TTC549 (cell line): Measurements from ENCODE around the gene CTNNA3.

ENCODE experiments used
- FAIRE-seq: peaks from 2 replicates; lab custom pipeline; 2012; peaks lifted over from hg19 to GRCh38; lab: Jason Lieb, UNC

Gene CTNNA3

GRCh38 chr10:67665491-67665890 lies 30.5 kb downstream of the CTNNA3 start:
- FAIRE-seq: no peak

- FAIRE-seq: no peak
Measured at GRCh38 chr10:67664942-67665341, 31.1 kb downstream of the CTNNA3 start.

GRCh38 chr10:67663449-67664087 lies 32.4 kb downstream of the CTNNA3 start:
- FAIRE-seq: no peak

- FAIRE-seq: no peak
Measured at GRCh38 chr10:67662415-67662814, 33.6 kb downstream of the CTNNA3 start.

- no peak for FAIRE-seq
Measured at GRCh38 chr10:67659497-67659896, 36.5 kb downstream of the CTNNA3 start.

- no peak for FAIRE-seq
Measured at GRCh38 chr10:67657775-67658174, 38.2 kb downstream of the CTNNA3 start.

- no peak for FAIRE-seq
Measured at GRCh38 chr10:67650558-67650957, 45.4 kb downstream of the CTNNA3 start.

- FAIRE-seq: no peak
Measured at GRCh38 chr10:67648613-67649229, 47.3 kb downstream of the CTNNA3 start.

GRCh38 chr10:67630904-67631303 lies 65.1 kb downstream of the CTNNA3 start:
- FAIRE-seq: no peak

GRCh38 chr10:67629461-67629971 lies 66.5 kb downstream of the CTNNA3 start:
- no peak for FAIRE-seq

GRCh38 chr10:67622984-67623383 lies 73.0 kb downstream of the CTNNA3 start:
- FAIRE-seq: no peak

GRCh38 chr10:67622511-67622910 lies 73.5 kb downstream of the CTNNA3 start:
- no peak for FAIRE-seq

- no peak for FAIRE-seq
Measured at GRCh38 chr10:67621834-67622233, 74.2 kb downstream of the CTNNA3 start.

GRCh38 chr10:67618116-67618515 lies 77.9 kb downstream of the CTNNA3 start:
- FAIRE-seq: no peak

GRCh38 chr10:67612577-67613537 lies 83.1 kb downstream of the CTNNA3 start:
- FAIRE-seq: no peak

GRCh38 chr10:67612176-67612575 lies 83.8 kb downstream of the CTNNA3 start:
- no peak for FAIRE-seq

- no peak for FAIRE-seq
Measured at GRCh38 chr10:67609996-67610793, 85.8 kb downstream of the CTNNA3 start.

- no peak for FAIRE-seq
Measured at GRCh38 chr10:67608001-67608400, 88.0 kb downstream of the CTNNA3 start.

GRCh38 chr10:67607472-67607871 lies 88.5 kb downstream of the CTNNA3 start:
- FAIRE-seq: no peak

GRCh38 chr10:67606572-67606971 lies 89.4 kb downstream of the CTNNA3 start:
- no peak for FAIRE-seq

GRCh38 chr10:67603701-67604100 lies 92.3 kb downstream of the CTNNA3 start:
- no peak for FAIRE-seq

- no peak for FAIRE-seq
Measured at GRCh38 chr10:67603086-67603485, 92.9 kb downstream of the CTNNA3 start.
